Measurements from ENCODE around the gene FAM24B.
A peak's percentile ranks its signal among the peaks of the same experiment; 100 is the strongest.
"Not testable (repeated sequence)": the region's sequence is repeated elsewhere in the genome, so short reads cannot be mapped to it uniquely, and the experiment has no call there.

FAM24B gene, protein sequence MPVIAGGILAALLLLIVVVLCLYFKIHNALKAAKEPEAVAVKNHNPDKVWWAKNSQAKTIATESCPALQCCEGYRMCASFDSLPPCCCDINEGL

GRCh38 chr10:122879339-122880273 lies at the start of gene FAM24B:
FAM24B (minus strand) TSS chr10:122879581; CDS start chr10:122850515, 29,066 bp downstream.
- peak within 1 kb of the TSS; percentile 72 for H3K4me3 ChIP-seq (ENCODE audit: low read depth, low read length)
- DNase-seq (ENCODE audit: low read depth) = peak; percentile 91

GRCh38 chr10:122915700-122916099 lies 36.3 kb upstream of the FAM24B start:
- DNase-seq (ENCODE audit: low read depth) = no peak
- no peak overlapping the region for H3K4me3 ChIP-seq (ENCODE audit: low read depth, low read length)

DNA sequence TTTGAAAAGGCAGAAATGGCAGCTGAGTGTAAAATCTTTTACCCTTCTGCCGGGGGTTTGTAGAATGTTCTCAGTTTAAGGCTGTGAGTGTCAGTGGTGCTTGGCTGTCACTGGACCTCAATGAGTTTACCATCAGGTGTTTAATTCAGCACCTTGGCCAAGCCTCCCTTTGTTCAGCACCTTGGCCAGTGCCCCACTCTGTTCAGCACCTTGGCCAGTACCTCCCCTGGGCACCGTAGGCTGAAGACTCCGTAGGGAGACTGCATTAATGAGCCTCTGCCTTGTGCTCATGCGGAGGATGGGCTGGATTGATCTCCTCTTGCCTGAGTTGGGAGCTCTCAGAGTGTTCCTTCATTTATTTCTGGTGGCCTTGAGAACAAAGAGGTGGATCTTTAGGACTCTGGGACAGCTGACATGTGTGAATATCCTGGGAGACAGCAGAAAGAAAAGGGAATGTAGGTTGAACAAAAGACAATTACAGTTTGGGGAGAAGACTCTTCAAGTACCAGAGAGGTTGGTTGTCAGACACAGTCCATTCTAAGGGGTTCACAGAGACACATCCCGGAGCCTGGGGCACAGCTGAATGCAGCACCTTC lies 32.6 kb upstream of the FAM24B start:
- DNase-seq (ENCODE audit: low read depth) = no peak
- H3K4me3 ChIP-seq (ENCODE audit: low read depth, low read length) = no peak overlapping the region

DNA sequence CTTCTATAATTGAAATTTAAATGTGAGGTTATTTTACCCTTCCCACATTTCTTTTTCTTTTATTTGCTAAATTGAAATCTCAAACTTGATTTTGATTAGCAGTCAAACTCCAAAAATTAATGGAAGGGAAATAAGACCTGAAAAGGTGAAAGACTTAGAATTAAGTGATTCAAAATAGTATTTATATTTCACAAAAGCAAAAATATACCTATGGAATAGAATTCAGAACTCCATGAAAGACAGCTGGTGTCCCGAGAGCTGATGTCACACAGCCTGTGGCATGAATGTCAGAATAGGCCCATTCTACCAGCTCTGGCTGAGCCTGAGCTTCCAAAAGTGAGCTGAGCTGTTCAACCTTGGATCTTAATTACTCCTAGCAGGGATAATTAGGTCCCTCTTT lies 30.9 kb upstream of the FAM24B start, which contains the start of gene FAM24A:
Gene FAM24A (plus strand): TSS at position 301 of the 400 bp plus-strand sequence. CDS start 1,025 bp downstream, outside the sequence.
- no peak for DNase-seq (ENCODE audit: low read depth)
- H3K4me3 ChIP-seq (ENCODE audit: low read depth, low read length) = no peak within 1 kb of the TSS

- not testable (repeated sequence) for DNase-seq (ENCODE audit: low read depth); H3K4me3 ChIP-seq (ENCODE audit: low read depth, low read length)
These were observed 24.5 kb upstream of the FAM24B start for GRCh38 chr10:122903861-122904260.

- no peak overlapping the region for H3K4me3 ChIP-seq (ENCODE audit: low read depth, low read length)
- no peak for DNase-seq (ENCODE audit: low read depth)
These were observed 15.0 kb upstream of the FAM24B start for GRCh38 chr10:122894261-122894944.

DNA sequence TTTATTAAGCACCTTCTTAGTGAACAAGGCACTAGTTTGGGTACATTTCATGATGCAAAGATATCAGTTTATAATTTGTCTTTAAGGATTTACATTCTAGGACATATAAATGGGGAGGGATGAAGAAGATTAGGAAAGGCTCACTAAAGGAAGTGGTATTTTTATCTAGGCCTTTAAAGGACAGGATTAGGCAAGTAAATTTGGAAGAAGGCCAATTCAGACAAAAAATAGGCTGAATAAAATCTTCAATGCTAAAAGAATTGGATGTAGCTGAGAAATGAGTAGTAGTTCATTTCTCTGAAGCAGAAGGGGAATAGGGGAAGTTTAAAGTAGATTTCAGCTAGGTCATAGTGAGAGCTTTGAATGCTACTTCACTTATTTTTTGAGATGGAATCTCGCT lies 4.8 kb upstream of the FAM24B start:
- H3K4me3 ChIP-seq (ENCODE audit: low read depth, low read length) = no peak overlapping the region
- DNase-seq (ENCODE audit: low read depth) = no peak

DNA sequence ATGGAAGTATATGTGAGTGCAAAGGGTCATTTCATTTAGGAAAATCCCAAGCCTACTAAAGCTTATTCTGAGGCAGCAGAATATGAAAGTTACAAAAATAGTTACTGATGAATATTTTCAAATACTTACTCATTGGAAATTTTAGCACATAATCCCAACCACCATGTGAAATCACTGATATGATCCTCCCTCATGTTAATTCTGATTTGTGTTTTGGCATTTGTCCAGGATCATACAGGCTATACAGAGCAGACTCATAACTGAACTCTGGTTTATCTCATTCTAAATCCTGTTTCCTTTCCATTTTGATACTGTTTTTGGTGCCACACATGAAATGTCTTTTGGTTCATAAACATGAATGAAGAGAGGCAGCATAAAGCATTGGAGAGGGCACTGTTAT lies 3.4 kb upstream of the FAM24B start:
- no peak for DNase-seq (ENCODE audit: low read depth)
- no peak overlapping the region for H3K4me3 ChIP-seq (ENCODE audit: low read depth, low read length)

DNA sequence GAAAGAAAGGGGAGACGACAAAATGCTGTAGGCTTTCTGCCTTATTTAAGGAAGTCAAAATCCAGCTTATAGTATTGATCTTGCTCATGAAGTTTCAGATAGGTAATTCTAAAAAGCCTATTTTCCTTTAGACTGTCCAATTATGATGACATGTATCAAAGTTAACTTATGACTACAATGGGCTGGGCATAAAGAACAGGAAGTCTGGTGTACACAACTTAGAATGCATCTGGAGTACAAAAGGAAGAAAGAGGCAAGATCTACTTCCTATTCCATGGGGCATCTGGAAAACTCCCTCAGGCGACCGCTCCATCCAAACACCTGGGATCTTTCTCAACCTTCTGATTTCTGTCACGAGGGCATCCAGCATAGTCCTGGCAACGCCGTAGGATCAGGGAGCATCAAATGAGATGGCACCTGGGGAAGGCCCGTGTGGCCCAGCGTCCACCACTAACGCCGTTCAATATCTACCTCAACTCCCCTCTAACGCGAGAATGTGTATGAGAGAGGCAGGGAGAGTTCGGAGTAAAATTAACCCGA lies 512 bp downstream of the FAM24B start:
- no peak for DNase-seq (ENCODE audit: low read depth)

DNA sequence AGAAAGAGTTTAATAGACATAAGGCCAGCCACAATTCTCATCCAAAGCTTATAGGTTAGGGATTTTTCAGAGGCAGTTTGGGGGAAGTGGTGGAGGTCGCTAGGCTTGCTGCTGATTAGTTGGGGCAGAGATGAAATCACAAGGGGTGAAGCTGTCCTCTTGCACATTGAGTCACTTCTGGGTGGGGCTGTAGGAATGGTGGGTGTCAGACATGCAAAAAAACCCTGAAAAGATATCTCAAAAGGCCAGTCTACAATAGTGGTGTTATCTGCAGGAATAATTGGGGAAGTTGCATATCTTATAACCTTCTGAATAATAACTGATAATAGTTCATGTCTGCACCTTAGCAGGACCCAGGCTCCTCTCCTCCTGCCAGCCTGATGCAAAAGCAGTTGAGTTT lies 2.1 kb downstream of the FAM24B start:
- no peak overlapping the region for H3K4me3 ChIP-seq (ENCODE audit: low read depth, low read length)
- DNase-seq (ENCODE audit: low read depth) = no peak

More for the DNA sequence above, 512 bp downstream of the FAM24B start:
- peak overlapping the region; percentile 72 for H3K4me3 ChIP-seq (ENCODE audit: low read depth, low read length)

GRCh38 chr10:122876467-122876855 lies 2.9 kb downstream of the FAM24B start:
- H3K4me3 ChIP-seq (ENCODE audit: low read depth, low read length) = no peak overlapping the region
- no peak for DNase-seq (ENCODE audit: low read depth)

GRCh38 chr10:122875843-122876466 lies 3.4 kb downstream of the FAM24B start:
- DNase-seq (ENCODE audit: low read depth) = no peak
- H3K4me3 ChIP-seq (ENCODE audit: low read depth, low read length) = no peak overlapping the region

GRCh38 chr10:122871947-122872346 lies 7.4 kb downstream of the FAM24B start:
- not testable (repeated sequence) for H3K4me3 ChIP-seq (ENCODE audit: low read depth, low read length); DNase-seq (ENCODE audit: low read depth)

GRCh38 chr10:122868768-122869167 lies 10.6 kb downstream of the FAM24B start:
- not testable (repeated sequence) for DNase-seq (ENCODE audit: low read depth); H3K4me3 ChIP-seq (ENCODE audit: low read depth, low read length)

DNA sequence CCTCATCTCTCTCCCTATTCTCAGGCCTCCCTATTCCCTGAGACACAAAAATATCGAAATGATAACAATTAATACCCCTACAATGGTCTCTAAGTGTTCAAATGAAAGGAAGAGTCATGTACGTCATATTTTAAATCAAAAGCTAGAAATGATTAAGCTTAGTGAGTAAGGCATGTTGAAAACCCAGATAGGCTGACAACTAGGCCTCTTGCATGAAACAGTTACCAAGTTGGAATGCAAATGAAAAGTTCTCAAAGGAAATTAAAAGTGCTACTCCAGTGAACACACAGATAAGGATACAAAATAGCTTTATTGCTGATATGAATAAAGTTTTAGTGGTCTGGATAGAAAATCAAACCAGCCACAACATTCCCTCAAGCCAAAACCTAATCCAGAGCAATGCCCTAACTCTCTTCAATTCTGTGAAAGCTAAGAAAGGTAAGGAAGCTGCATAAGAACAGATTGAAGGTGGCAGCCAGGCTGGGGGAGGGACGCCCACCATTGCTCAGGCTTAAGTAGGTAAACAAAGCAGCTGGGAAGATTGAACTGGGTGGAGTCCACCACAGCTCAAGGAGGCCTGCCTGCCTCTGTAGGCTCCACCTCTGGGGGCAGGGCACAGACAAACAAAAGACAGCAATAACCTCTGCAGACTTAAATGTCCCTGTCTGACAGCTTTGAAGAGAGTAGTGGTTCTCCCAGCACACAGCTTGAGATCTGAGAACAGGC lies 12.5 kb downstream of the FAM24B start:
- DNase-seq (ENCODE audit: low read depth); H3K4me3 ChIP-seq (ENCODE audit: low read depth, low read length): not testable (repeated sequence)

DNA sequence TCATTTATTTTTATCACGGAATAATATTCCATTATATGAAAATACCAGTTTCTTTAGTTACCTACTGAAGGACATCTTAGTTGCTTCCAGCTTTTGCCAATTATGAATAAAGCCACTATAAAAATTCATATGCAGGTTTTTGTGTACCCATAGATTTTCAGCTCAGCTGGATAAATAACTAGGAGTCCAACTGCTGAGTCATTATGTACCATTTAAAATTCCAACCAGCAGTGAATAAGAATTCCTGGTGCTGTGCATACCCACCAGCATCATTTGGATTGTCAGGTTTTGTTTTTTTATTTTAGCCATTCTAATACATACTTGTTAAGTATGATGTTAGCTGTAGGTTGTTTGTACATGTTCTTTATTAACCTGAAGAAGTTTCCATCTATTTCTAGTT lies 14.5 kb downstream of the FAM24B start:
- H3K4me3 ChIP-seq (ENCODE audit: low read depth, low read length) = no peak overlapping the region
- DNase-seq (ENCODE audit: low read depth) = no peak

GRCh38 chr10:122864194-122864592 lies 15.2 kb downstream of the FAM24B start:
- no peak overlapping the region for H3K4me3 ChIP-seq (ENCODE audit: low read depth, low read length)
- no peak for DNase-seq (ENCODE audit: low read depth)
